Stimulated activated CD8-positive, alpha-beta memory T cell treated with anti-CD3 and anti-CD28 coated beads, Interleukin-4, amount 100 ng/mL, for 24 hours (primary cell): ENCODE results near the gene GABRB2.

Experiments used
- DNase-seq: peaks from one replicate; pipeline ENCODE4 v3.0.0-alpha.2; 2020; ENCODE audit warnings: low read depth

The GABRB2 gene

DNA sequence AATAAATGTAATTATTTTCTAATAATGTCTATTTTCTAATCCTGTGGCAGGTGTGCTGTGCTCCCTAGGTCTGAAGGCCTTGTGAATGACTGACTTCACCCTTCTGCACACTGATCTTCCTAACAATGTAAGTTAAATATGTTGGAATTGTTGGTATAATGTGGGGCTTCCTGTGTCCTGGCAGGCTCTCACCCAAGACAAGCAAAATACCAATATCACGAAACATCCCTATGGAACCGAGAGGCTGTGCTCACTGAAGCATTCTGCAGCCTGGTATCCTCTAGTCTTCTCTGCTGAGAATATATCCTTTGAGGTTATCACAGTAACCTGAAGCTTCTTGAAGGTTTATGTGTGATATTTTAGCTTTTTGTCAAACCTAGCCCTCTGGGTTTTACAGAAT is 159.4 kb downstream of the GABRB2 start:
- DNase-seq, result no peak

DNA sequence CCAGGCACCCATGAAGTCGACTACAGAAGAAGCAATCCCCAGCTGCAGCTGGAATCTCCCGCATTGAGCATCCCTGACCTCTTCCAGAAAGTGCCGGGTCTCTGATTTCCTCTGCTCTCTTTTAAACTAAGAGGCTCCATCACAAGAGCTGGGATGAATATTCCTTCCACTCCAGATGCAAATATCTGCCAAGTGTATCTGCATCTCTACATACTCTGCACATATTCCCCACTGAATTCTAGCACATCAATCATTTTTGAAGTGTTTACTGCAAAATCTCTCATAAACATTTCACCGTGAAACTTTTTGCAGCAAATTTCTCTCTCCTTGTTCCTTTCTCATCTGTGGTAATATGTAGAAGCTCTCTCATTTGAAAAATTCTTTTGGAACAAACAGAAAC is 161.5 kb downstream of the GABRB2 start:
- no peak for DNase-seq

DNA sequence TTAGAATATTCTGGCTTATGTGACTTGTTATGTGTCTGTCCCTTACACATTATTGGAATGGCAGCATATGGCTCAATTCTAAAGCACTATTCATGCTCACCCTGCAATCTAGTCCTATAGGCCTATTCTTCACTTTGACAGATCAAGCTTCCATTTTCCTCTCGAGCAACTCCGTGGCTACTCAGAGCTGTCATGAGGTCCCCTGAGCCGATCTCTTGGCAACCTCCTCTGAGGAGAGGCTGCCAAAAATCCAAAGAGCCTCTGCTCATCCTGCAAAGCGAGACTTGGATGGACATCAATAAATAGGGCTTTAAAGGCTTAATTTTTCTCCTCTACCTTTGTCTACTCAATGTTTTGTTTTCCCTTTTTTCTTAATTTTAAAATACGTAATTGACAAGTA is 163.8 kb downstream of the GABRB2 start:
- DNase-seq, result no peak

DNA sequence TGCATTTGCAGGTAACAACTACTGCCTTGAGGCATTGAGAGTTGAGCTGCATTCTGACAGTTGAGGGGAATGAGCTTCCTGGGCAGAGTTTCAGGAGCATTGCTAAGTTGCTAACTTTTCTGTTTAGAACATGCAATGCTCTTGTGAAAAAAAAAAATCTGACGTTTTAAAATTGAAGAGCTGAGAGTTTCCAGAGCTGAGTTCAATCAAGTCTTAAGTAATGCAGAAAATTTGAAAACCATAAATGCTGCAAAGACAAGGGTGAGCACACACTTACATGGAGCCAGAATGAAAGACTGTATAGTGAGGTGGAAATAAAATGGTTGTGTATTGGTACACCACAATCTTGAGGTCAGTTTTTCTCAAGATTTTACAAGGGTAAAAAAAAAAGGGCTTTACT is 166.0 kb downstream of the GABRB2 start:
- no peak for DNase-seq

DNA sequence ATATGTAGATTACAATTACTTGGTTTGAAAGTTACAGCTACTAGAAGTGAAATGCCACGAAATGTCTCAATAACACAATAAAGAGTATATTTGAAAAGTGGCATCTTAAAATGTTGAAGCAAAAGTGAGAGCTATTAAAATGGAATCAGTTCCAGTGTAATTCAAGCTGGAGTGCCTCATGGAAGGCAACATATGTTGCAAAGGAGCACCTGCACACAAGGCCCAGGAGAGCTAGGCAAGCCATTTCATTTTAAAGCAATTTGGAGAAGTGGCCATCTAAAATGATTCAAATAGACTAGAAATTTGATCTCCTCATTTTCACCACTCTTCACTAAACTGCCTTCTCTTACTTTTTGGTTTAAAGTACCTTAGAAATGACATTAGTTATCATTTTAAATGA is 167.8 kb downstream of the GABRB2 start:
- no peak for DNase-seq

DNA sequence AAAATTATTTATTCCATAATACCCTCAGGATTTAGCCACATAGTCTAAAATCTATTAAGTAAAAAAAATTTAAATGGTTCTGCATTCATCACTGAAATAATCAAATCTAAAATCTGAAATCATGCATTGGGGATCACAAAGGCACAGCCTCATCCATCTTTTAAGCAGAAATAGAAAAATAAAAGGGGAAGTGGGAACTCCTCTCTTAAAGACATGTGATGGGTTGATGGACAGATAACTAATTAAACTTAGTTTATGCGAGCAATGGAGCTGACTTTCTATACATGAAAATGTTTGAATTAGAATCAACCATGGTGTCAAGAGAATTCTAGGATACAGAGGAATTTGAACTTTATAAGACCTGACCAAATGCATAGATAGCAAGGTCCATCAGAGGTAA is 170.5 kb downstream of the GABRB2 start:
- no peak for DNase-seq

DNA sequence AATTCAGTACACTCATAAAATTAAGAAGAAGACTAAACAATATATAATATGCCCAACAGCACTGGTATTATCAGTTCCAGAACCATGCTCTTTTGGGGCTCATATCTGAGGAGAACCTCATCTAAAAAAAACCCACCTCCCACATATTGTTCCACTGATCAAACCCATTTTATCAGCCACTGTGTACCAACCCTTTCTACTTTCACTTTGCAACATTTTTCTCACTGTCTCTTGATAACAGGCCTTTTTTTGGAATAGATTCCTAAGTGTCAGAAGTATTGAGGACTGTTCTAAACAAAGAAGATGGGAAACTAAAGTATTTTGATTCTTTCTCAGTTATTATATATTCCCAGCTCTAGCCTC is 173.2 kb downstream of the GABRB2 start:
- no peak for DNase-seq

DNA sequence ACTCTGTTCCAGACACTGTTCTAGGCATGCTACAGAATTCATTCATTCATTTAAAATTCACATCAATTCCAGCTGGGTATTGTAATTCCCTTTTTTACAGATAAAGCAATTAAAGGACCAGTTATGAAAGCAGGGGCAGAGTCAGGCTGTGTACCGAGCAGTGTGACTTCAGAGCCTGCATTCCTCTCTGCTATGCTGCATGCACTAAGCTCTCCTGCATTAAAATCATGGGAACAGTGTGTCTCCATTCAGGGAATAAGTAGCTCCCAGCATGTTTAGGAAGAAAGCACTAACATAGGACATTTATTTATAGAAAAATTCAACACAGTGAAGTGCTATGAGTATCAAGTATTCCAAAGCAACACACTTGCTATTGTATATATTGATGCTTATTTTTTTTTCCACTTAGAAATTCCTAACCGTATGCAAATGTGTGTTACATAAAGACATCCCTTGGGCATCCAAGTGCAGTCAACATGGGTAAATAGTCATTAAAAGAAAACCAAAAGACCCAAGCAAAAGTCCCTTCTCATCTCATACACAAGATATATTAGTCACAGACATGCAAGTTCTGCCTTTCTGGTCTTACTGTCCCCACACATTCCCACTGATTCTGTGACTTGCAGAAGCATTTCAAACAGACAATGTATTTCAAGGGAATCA is 173.7 kb downstream of the GABRB2 start:
- DNase-seq, result no peak

DNA sequence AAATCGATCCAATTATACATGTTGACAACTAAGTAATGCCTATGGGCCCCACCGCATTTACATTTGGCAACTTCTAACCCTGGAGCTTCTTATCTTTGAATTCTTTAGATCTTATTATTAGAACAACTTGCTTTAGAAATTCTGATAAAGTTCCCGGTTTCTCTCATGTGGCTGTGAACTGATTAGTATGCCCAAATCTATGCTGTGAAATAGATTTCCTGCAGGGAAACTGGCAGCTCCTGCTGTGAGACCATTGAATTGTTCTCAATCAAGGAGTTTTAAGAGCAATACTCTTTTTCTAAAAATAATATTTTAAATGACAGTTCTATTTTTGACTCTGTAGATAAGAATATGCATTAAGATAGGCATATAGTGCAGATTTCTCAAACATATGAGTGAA is 177.5 kb downstream of the GABRB2 start:
- no peak for DNase-seq

DNA sequence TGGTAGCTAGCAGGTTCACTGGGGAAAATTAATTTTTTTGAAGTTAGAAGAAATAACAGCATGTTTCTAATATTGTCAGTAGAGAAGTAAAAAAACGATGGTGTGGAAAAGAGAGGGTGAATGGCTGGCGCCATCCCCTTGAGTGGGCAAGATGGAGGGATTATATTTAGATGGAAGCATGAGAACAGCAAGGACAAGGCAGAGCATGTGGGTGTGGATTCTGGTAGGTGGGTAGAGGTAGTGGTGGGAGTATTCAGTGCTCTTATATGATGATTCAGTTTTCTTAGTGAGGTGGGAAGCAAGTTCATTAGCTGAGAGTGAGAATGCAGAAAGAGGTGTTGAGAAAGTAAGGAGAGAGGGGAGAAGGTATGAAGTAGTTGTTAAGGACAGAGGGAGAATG is 188.1 kb downstream of the GABRB2 start:
- no peak for DNase-seq

DNA sequence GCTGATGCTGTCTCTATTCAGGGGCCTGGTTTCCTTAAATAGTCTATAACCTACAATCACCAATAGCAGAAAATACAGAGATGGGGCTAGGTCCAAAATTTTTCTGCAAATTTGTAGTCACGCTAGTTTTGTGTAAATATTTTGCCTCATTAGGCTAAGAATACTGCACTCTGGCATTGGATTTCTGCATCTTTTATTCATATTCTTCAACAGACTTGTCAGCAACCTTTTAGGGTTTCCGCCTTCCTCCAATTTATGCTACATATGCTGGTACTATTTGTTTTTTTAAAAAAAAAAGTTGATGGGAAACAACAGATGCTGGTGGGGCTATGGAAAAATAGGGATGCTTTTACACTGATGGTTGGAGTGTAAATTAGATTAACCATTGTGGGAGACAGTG is 202.3 kb downstream of the GABRB2 start:
- no peak for DNase-seq

DNA sequence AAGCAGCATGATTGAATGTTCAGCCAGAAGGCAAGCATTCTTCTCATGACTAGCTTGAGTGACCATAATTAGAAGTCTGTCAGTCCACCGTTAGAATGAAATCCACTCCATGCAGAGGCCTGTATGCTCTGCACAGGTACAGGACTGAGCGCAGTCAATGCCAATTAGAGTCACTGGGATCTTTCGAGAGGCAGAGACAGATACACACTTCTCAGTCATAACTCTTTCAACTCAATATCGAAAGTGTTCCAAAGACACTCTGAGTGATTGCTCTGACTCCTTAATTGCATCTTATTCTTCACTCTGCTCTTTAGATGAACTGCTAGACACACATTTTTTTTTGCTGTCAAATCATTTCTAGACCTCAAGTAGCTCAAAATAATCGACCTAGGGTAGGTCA is 203.6 kb downstream of the GABRB2 start:
- DNase-seq, result no peak

DNA sequence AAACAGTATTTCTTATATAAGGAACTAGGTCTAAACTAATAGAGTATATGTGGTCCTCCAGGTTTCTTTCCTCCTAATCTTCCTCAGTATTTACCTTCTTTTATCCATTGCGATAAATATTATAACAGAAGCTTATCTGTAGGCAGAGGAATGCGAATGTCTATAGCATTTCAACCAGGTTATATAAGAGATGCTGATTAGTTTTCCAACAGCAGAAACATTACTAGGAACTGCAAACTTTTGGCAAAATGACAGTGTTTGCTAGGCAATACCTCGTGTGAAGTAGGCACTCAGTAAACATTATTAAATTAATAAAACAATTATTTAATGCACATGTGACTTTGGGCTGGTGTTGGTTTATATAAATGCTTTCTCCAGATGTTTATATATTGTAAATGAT is 206.5 kb downstream of the GABRB2 start:
- no peak for DNase-seq

DNA sequence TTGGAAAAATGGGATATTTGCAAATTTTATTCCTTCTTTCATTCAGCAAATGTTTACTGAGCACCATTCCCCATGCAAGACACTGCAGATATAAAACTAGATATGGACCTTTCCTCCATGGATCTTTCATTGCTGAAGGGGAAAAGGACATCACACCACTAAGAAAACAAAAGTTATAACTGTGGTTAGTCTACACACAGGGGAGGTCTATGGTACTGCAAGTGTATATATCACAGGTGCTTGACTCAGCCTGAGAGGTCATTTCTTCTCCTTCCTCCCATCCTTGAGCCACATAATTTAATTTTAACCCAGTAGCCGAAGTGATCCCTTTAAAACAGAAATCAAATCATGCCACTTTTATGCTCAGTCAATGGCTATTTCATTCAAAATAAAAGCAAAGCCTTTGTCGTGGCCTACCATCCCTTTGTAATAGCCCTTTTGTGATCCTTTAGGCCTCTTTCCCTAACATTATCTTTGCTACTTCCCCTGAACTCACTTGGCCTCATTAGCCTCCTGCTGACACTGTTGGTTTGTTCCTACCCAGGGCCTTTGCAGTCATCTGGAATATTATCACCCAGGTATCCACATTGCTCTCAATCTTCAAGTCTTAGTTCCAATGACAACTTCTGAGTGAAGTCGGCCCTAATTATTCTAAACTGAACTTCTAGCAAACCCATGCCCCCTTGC is 213.2 kb downstream of the GABRB2 start:
- DNase-seq, result no peak

DNA sequence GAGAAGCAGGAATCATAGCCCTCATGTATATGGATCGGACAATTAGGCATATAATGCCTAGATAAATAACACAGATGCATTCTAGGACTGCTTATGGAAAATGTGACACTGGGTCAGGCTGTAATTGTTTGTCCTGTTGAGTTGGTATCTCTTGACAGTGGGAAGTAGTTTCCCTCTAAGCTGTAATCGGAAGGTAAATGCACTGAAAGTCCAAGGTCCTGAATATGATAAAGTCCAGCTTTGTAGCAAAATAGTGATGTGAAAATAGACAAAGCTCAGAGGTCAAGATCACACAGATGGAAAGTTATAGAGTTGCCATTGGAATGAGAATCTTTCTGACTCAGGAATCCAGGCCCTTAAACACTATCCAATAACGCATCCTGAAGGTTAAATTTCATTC is 214.2 kb downstream of the GABRB2 start:
- no peak for DNase-seq

DNA sequence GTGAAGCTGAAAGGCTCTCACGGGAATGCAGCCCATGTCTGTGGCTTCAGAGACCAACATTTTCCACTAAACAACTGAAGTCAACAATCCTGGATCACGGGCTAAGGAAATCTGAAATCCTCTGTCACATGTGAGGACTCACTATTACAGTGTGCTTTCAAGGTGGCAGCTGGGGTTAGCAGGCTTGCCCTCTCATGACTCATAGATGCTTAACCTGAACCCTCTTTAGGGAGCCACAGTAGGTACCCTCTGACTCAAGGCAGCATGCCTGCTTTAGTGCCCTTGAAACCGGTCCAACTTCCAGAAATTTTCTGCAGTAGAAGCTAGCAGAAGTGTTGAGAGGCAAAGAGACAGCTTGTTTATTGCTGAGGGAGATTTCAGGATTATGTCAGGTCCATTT is 232.5 kb downstream of the GABRB2 start:
- no peak for DNase-seq

DNA sequence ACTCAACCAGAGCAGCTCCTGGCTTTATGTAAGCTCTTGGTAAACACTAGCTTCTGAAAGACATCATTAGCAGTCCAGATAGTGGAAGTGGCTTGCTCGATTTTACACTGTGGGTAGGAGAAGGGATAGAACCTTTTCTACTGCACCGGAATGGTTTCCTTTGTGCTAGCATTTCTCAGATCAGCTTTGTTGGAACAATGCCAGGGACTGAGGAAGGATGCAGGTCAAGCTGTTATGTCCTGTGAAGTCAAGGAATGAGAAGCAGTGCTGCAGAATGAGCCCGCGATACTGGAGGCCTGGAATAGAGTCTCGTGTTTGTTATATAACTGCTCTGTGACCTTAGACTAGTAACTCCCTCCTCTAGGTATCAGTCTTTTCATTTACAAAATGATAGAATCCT is 233.6 kb downstream of the GABRB2 start:
- no peak for DNase-seq

DNA sequence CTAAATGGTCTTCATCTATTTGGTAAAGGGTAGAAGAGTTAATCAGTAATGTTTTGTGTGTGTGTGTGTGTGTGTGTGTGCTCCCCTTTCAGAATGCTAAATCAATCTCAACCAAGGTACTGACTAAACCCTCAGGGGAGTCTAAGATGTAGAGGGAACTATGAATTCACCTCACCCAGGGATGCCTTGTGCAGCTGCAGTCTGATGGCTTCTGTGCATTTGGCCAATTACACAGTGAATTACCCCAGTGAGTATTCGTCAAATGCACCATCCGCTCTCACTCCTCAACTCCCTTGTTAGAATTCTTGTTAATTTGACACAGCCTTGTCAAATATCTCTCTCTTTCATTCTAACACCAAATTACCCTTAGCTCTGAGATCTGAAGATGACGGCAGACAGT is 234.6 kb downstream of the GABRB2 start:
- DNase-seq, result no peak

DNA sequence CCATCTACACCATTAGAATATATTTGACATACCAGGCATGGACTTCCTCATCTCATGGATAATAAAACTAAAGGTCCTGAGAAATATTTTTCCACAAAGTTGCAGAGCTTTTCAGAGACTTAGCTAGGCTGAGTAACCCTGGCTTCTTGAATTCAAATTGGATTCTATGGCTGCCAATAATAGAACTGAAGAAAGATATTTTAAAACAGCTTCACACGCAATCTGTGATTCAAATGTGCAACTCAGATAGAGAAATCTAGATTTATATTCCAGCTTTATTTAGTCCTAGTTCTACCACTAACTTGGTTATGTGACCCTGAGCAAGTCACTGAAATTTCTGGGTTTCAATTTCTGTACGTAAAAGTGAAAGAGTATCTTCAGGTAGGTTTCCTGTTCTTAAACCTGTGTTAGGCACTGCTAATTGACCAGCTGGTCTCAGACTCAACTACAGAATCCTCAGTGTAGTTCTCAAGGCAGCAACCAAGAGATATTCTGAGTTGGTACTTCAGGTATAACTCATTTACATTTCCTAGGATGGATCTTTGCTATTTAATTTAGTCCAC is 235.3 kb downstream of the GABRB2 start:
- no peak for DNase-seq

DNA sequence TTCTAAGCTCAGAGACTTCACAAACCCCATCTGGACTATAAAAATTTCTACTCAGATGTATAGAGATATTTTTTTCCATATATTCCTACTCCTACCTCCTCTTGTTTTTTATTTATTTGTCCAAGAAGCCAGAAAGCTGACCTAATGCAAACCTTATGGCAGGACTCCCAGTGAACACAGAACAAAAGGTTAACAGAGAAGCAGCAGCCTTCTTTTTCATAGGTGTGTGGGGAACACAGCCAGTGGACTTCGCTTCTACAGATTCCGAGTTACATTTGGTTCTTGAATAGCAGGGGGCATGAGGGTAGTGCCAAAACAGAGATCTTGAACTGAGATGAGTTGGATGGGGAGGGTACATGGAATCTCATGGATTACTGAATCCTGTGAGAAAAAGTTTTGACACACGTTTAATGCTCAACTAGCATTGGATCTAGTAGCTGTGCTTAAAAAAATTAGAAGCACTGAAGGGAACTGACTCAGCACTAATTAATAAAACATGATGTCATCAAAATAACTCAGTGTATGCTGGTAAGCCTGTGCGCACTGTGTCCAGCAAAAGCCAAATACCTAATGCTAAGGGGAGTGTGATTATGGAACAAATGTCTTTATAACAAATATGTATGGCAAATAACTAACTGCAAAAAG is 240.1 kb downstream of the GABRB2 start:
- no peak for DNase-seq

DNA sequence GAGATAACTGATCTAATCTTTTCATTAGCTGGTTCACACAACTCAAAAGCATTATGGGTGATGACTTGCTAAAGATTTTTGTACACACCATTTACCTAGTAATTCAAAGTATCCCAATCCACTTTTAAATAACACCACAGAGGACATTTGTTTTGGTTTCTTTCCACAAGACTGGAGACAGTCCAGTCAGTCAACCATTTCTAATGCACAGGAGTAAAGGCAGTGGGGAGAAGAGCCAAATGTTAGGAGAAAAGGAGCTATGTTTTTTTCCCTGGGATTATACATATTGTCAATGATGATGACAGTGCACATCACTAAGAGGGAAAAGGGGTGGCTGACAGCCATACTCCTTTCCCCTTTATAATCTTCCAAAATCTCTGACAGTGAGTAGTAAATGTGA is 240.9 kb downstream of the GABRB2 start:
- no peak for DNase-seq

DNA sequence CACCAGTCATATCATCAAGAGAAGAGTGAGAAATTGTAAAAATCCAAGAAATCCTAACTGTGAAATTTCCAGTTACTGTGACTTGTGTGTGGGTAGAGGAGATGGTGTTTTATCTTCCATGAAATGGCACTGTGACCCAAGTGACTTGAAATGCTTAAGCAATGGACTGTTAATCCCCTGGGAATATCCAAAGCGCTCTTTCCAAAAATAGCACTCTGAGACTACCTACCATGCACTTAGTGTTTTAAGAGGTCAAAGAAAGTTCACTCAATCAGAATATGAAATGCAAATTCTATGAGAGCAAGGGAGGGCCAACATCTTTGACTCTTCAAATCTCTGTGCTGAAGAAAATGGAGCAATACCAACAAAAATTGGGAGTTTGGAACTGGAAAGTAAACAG is 244.0 kb downstream of the GABRB2 start:
- DNase-seq, result no peak

DNA sequence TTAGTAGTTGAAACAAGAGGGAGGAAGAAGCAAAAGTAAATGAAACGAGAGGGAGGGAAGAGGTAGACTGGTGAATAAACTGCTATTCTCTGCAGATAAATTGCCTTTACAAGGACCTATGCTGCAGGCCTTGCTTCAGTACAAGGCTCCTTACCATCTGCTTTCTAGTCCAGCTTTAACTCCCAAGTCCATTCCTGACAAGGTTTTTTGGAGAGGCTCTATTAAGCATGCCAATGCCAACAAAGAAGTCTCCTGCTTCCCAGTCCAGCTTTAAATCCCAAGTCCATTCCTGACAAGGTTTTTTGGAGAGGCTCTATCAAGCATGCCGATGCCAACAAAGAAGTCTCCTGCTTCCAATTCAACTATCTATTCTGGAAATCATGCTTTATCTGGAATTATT is 244.9 kb downstream of the GABRB2 start:
- no peak for DNase-seq

DNA sequence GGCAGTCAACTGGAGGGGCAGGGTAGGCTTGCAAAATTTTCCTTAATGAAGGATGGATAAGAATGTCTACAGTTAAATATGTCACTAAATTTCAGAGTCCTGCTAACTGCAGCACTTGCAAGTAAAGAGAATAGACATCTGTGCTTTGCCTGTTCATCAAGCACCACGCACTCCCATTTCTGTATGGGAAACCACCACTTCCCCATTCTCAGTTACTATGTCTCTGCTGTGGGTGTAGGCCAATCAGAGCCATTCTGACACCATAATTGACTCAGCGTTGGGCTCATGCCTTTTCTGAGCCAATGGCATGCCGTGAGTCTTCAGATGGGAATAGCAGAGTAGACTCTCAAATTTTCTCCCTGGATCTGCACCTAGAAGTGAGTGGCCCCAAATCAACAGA is 247.5 kb downstream of the GABRB2 start:
- no peak for DNase-seq
